ENCODE results near the gene NDUFB3.

The NDUFB3 gene

GRCh38 chr2:201074996-201075395 lies 3.2 kb downstream of the NDUFB3 start:
- no peak overlapping the region for H3K27ac ChIP-seq
- H3K4me3 ChIP-seq: no peak overlapping the region

- Histone ChIP-seq H3K27ac (no peak overlapping the region), H3K4me3 (no peak overlapping the region)
Measured at GRCh38 chr2:201084863-201085262, 13.1 kb downstream of the NDUFB3 start.

GRCh38 chr2:201090574-201090973 lies 18.8 kb downstream of the NDUFB3 start:
- H3K27ac ChIP-seq: no peak overlapping the region
- no peak overlapping the region for H3K4me3 ChIP-seq

- H3K4me3 ChIP-seq: no peak overlapping the region
- H3K27ac ChIP-seq: no peak overlapping the region
Measured at GRCh38 chr2:201093573-201093972, 21.8 kb downstream of the NDUFB3 start.

GRCh38 chr2:201100497-201100896 lies 28.7 kb downstream of the NDUFB3 start:
- Histone ChIP-seq H3K27ac (no peak overlapping the region), H3K4me3 (no peak overlapping the region)

- no peak overlapping the region for H3K4me3 ChIP-seq
- H3K27ac ChIP-seq: no peak overlapping the region
Measured at GRCh38 chr2:201105759-201106158, 34.0 kb downstream of the NDUFB3 start.

GRCh38 chr2:201107624-201108023 lies 35.8 kb downstream of the NDUFB3 start:
- H3K27ac ChIP-seq: no peak overlapping the region

GRCh38 chr2:201108341-201108740 lies 36.5 kb downstream of the NDUFB3 start:
- Histone ChIP-seq H3K27ac (no peak overlapping the region), H3K4me3 (no peak overlapping the region)

More at GRCh38 chr2:201107624-201108023, 35.8 kb downstream of the NDUFB3 start:
- no peak overlapping the region for H3K4me3 ChIP-seq

GRCh38 chr2:201109186-201109585 lies 37.4 kb downstream of the NDUFB3 start:
- H3K4me3 ChIP-seq: no peak overlapping the region
- no peak overlapping the region for H3K27ac ChIP-seq

- Histone ChIP-seq H3K4me3 (no peak overlapping the region), H3K27ac (no peak overlapping the region)
Measured at GRCh38 chr2:201110615-201111014, 38.8 kb downstream of the NDUFB3 start.

GRCh38 chr2:201111096-201111495 lies 39.3 kb downstream of the NDUFB3 start:
- Histone ChIP-seq H3K27ac (no peak overlapping the region), H3K4me3 (no peak overlapping the region)

- H3K27ac ChIP-seq: peak overlapping the region in 2 of 21 experiments; percentile 100
- H3K4me3 ChIP-seq: no peak overlapping the region
Measured at GRCh38 chr2:201114350-201114749, 42.5 kb downstream of the NDUFB3 start.

GRCh38 chr2:201114846-201115245 lies 43.0 kb downstream of the NDUFB3 start:
- no peak overlapping the region for H3K4me3 ChIP-seq
- H3K27ac ChIP-seq: peak overlapping the region in 13 of 21 experiments; percentile 14 to 100 (median 99)

- peak within 1 kb of the TSS; percentile 98 to 100 (median 100) for H3K27ac ChIP-seq
- peak within 1 kb of the TSS; percentile 65 to 85 (median 78) for H3K4me3 ChIP-seq
Measured at GRCh38 chr2:201116115-201116958, 44.5 kb downstream of the NDUFB3 start, which contains the start of gene CFLAR. CFLAR (plus strand) TSS chr2:201116164; CDS start chr2:201129866, 13,702 bp downstream.

- peak overlapping the region; percentile 98 to 100 (median 100) for H3K27ac ChIP-seq
- peak overlapping the region; percentile 65 to 85 (median 78) for H3K4me3 ChIP-seq
Measured at GRCh38 chr2:201116959-201117734, 45.3 kb downstream of the NDUFB3 start.

GRCh38 chr2:201117735-201118094 lies 45.9 kb downstream of the NDUFB3 start:
- peak overlapping the region; percentile 65 to 85 (median 78) for H3K4me3 ChIP-seq
- peak overlapping the region; percentile 42 to 100 (median 100) for H3K27ac ChIP-seq

GRCh38 chr2:201118121-201118960 lies 46.5 kb downstream of the NDUFB3 start:
- Histone ChIP-seq H3K27ac (peak overlapping the region; percentile 75 to 100 (median 100)), H3K4me3 (peak overlapping the region; percentile 65 to 85 (median 78))

- H3K27ac ChIP-seq: peak overlapping the region; percentile 75 to 100 (median 100)
- peak overlapping the region; percentile 65 to 85 (median 78) for H3K4me3 ChIP-seq
Measured at GRCh38 chr2:201118961-201119854, 47.4 kb downstream of the NDUFB3 start.

GRCh38 chr2:201122276-201122675 lies 50.5 kb downstream of the NDUFB3 start:
- peak overlapping the region in 1 of 7 experiments; percentile 78 for H3K4me3 ChIP-seq
- peak overlapping the region in 19 of 21 experiments; percentile 15 to 100 (median 99) for H3K27ac ChIP-seq
